CD4-positive, alpha-beta T cell treated with Interleukin-15 for 4 hours (primary cell): ENCODE data around the gene MRPL19.

Source experiments
- DNase-seq: peaks from one replicate; pipeline ENCODE4 v3.0.0-alpha.2; 2020; ENCODE audit warnings: low spot score

MRPL19 gene

GRCh38 chr2:75646583-75647425 is at the start of gene MRPL19:
MRPL19 (plus strand) TSS chr2:75646783; CDS start chr2:75646808, 25 bp downstream.
- peak; percentile 87 for DNase-seq

GRCh38 chr2:75596784-75597183 is 49.8 kb upstream of the MRPL19 start:
- DNase-seq: no peak

GRCh38 chr2:75597949-75598348 is 48.6 kb upstream of the MRPL19 start:
- no peak for DNase-seq

- no peak for DNase-seq
Observed at GRCh38 chr2:75598589-75599155, 47.9 kb upstream of the MRPL19 start.

- DNase-seq: no peak
Observed at GRCh38 chr2:75600461-75601011, 46.0 kb upstream of the MRPL19 start.

GRCh38 chr2:75602724-75603342 is 43.8 kb upstream of the MRPL19 start:
- no peak for DNase-seq

GRCh38 chr2:75603477-75603876 is 43.1 kb upstream of the MRPL19 start:
- DNase-seq: no peak

GRCh38 chr2:75604484-75604883 is 42.1 kb upstream of the MRPL19 start:
- no peak for DNase-seq

GRCh38 chr2:75605770-75606529 is 40.6 kb upstream of the MRPL19 start:
- DNase-seq: no peak

GRCh38 chr2:75606761-75607399 is 39.7 kb upstream of the MRPL19 start:
- no peak for DNase-seq

- DNase-seq: no peak
Observed at GRCh38 chr2:75607400-75607798, 39.2 kb upstream of the MRPL19 start.

GRCh38 chr2:75607988-75608683 is 38.4 kb upstream of the MRPL19 start:
- no peak for DNase-seq

GRCh38 chr2:75608684-75609333 is 37.8 kb upstream of the MRPL19 start:
- peak; percentile 27 for DNase-seq

GRCh38 chr2:75609334-75609689 is 37.3 kb upstream of the MRPL19 start:
- DNase-seq: no peak

- no peak for DNase-seq
Observed at GRCh38 chr2:75609937-75610508, 36.6 kb upstream of the MRPL19 start.

- no peak for DNase-seq
Observed at GRCh38 chr2:75610671-75611070, 35.9 kb upstream of the MRPL19 start.

GRCh38 chr2:75612108-75612861 is 34.3 kb upstream of the MRPL19 start:
- DNase-seq: no peak

- DNase-seq: no peak
Observed at GRCh38 chr2:75612862-75613243, 33.7 kb upstream of the MRPL19 start.

GRCh38 chr2:75614162-75614651 is 32.4 kb upstream of the MRPL19 start:
- DNase-seq: no peak
